HCT116 (cell line): ENCODE measurements around the gene TOP1. TPM values are rescaled to one million over a fixed set of nuclear protein-coding genes. Genes with fewer than 3 reads are reported as not detected.

Experiments
- ATAC-seq: fragments of 200-7000 bp; cut with Tn5 transposase; 2 replicates; pipeline ENCODE4 v1.9.1; 2020; ENCODE audit warnings: mild to moderate bottlenecking, moderate library complexity
- BruUV-seq: library from RNA; stranded (reverse); fragments of 400-500 nt; replicated peaks from 2 replicates; lab custom pipeline; 2021; lab: Mats Ljungman, UMichigan
- CTCF ChIA-PET: fragments of 300-600 bp; sonication (Branson Sonifier 250); formaldehyde crosslinking; loops from one replicate; lab custom pipeline; 2021; ENCODE audit warnings: antibody characterized with exemption; lab: Charles Lee
- POLR2A ChIA-PET: fragments of 300-600, 350-600 bp; sonication (Branson Sonifier 250); formaldehyde crosslinking; loops from one replicate; lab custom pipeline; 2021; ENCODE audit warnings: antibody characterized with exemption; lab: Charles Lee
- RAD21 ChIA-PET, 2 experiments: fragments of 300-600 bp; sonication (Branson Sonifier 250); formaldehyde crosslinking; loops; one replicate each; lab custom pipeline; 2023; ENCODE audit warnings: low total read pairs in 2 of 2; ENCODE audit not compliant: uncharacterized antibody in 2 of 2, unreplicated experiment in 2 of 2, low non-redundant PET in 1 of 2; lab: Charles Lee
- DNase-seq: peaks from one replicate; pipeline ENCODE4 v3.0.0-alpha.2; 2010; ENCODE audit warnings: low read depth, low spot score
- H2AFZ ChIP-seq: fragments of 200-600 bp; shearing (Covaris generic), sonication (generic); 2 replicates; pipeline ENCODE4 v1.6.1; 2017; ENCODE audit warnings: low read depth, mixed run types, mixed read lengths, antibody characterized with exemption, low read length; ENCODE audit not compliant: poor library complexity, severe bottlenecking
- H3K27ac ChIP-seq: 2 replicates; pipeline ENCODE4 v1.5.1; 2012; ENCODE audit warnings: low read depth, low read length
- H3K27me3 ChIP-seq: fragments of 200-600 bp; sonication (generic); 2 replicates; pipeline ENCODE4 v1.6.1; 2016; ENCODE audit warnings: mixed run types, low read length, mixed read lengths; ENCODE audit not compliant: insufficient read depth
- H3K36me3 ChIP-seq, 2 experiments: fragments of 200-500 bp in 1 of 2; fragments of 200-600 bp in 1 of 2; sonication (Bioruptor generic) in 1 of 2; sonication (generic) in 1 of 2; 2 replicates each; pipeline versions ENCODE4 v1.5.1 to v1.6.1; 2014 to 2016; ENCODE audit warnings: low read length in 2 of 2, inconsistent platforms in 1 of 2, mixed read lengths in 1 of 2, mixed run types in 1 of 2; ENCODE audit not compliant: insufficient read depth in 2 of 2, control insufficient read depth in 1 of 2
- H3K4me1 ChIP-seq, 2 experiments: fragments of 200-600 bp in 1 of 2; sonication (generic) in 1 of 2; 2 replicates each; pipeline versions ENCODE4 v1.5.1 to v1.6.1; 2012 to 2017; ENCODE audit warnings: low read length in 2 of 2, inconsistent platforms in 1 of 2, mild to moderate bottlenecking in 1 of 2, mixed read lengths in 1 of 2, mixed run types in 1 of 2, moderate library complexity in 1 of 2; ENCODE audit not compliant: insufficient read depth in 2 of 2, control insufficient read depth in 1 of 2
- H3K4me2 ChIP-seq: fragments of 200-600 bp; sonication (generic); 2 replicates; pipeline ENCODE4 v1.6.1; 2017; ENCODE audit warnings: mixed run types, low read length, mixed read lengths
- H3K4me3 ChIP-seq, 2 experiments: fragments of 200-600 bp in 1 of 2; sonication (generic) in 1 of 2; replicated peaks in 1 of 2; 2 replicates each; pipeline ENCODE4 v1.5.1; 2011 to 2016; ENCODE audit warnings: low read length in 2 of 2, control low read depth in 1 of 2, low read depth in 1 of 2, mild to moderate bottlenecking in 1 of 2, mixed read lengths in 1 of 2, mixed run types in 1 of 2
- H3K79me2 ChIP-seq: fragments of 200-600 bp; sonication (generic); 2 replicates; pipeline ENCODE4 v1.6.1; 2017; ENCODE audit warnings: mild to moderate bottlenecking, mixed run types, low read length, moderate library complexity, mixed read lengths; ENCODE audit not compliant: insufficient read depth
- H3K9ac ChIP-seq: fragments of 200-600 bp; sonication (generic); 2 replicates; pipeline ENCODE4 v1.6.1; 2016; ENCODE audit warnings: low read length, mixed read lengths
- H3K9me2 ChIP-seq: fragments of 200-600 bp; sonication (generic), shearing (Covaris generic); 2 replicates; pipeline ENCODE4 v1.6.1; 2017; ENCODE audit warnings: mixed run types, mild to moderate bottlenecking, moderate library complexity; ENCODE audit not compliant: insufficient read depth
- H3K9me3 ChIP-seq, 2 experiments: fragments of 200-500 bp in 1 of 2; fragments of 200-600 bp in 1 of 2; sonication (Bioruptor generic) in 1 of 2; sonication (generic) in 1 of 2; 2 replicates each; pipeline ENCODE4 v1.6.1; 2014 to 2017; ENCODE audit warnings: low read length in 2 of 2, mixed read lengths in 2 of 2, inconsistent platforms in 1 of 2, low read depth in 1 of 2, mild to moderate bottlenecking in 1 of 2, mixed run types in 1 of 2, moderate library complexity in 1 of 2; ENCODE audit not compliant: control insufficient read depth in 1 of 2, insufficient read depth in 1 of 2
- H4K20me1 ChIP-seq: fragments of 200-600 bp; sonication (generic), shearing (Covaris generic); 2 replicates; pipeline ENCODE4 v1.6.1; 2017; ENCODE audit warnings: mixed run types, mild to moderate bottlenecking, moderate library complexity; ENCODE audit not compliant: insufficient read depth
- CBX3 ChIP-seq: IDR thresholded peaks from 2 replicates; pipeline ENCODE4 v1.6.1; 2012; ENCODE audit warnings: low read depth
- CEBPB ChIP-seq: IDR thresholded peaks from 2 replicates; pipeline ENCODE4 v1.6.1; 2012; ENCODE audit warnings: low read depth
- EGR1 ChIP-seq: IDR thresholded peaks from 2 replicates; pipeline ENCODE4 v1.6.1; 2012; ENCODE audit warnings: low read depth
- ELF1 ChIP-seq: IDR thresholded peaks from 2 replicates; pipeline ENCODE4 v1.6.1; 2012; ENCODE audit warnings: low read depth, borderline replicate concordance
- EZH2 ChIP-seq: fragments of 200-600 bp; sonication (generic); IDR thresholded peaks from 2 replicates; pipeline ENCODE4 v1.6.1; 2017; ENCODE audit warnings: antibody characterized with exemption, mixed run types
- EZH2phosphoT487 ChIP-seq: fragments of 200-600 bp; IDR thresholded peaks from 2 replicates; pipeline ENCODE4 v1.6.1; 2018; ENCODE audit warnings: antibody characterized with exemption, borderline replicate concordance
- FOSL1 ChIP-seq: IDR thresholded peaks from 2 replicates; pipeline ENCODE4 v1.6.1; 2012; ENCODE audit warnings: low read depth
- JUND ChIP-seq: IDR thresholded peaks from 2 replicates; pipeline ENCODE4 v1.6.1; 2012
- POLR2A ChIP-seq: IDR thresholded peaks from 2 replicates; pipeline ENCODE4 v1.7.0; 2011; ENCODE audit warnings: borderline replicate concordance; ENCODE audit not compliant: insufficient read depth, insufficient read length; ENCODE audit errors: extremely low read depth
- RAD21 ChIP-seq: IDR thresholded peaks from 2 replicates; pipeline ENCODE4 v1.6.1; 2012; ENCODE audit warnings: low read depth, mild to moderate bottlenecking
- SIN3A ChIP-seq: IDR thresholded peaks from 2 replicates; pipeline ENCODE4 v1.6.1; 2012; ENCODE audit warnings: low read depth
- SP1 ChIP-seq: IDR thresholded peaks from 2 replicates; pipeline ENCODE4 v1.6.1; 2012; ENCODE audit warnings: low read depth
- TCF7L2 ChIP-seq: IDR thresholded peaks from 2 replicates; pipeline ENCODE4 v1.7.0; 2011; ENCODE audit warnings: borderline replicate concordance, inconsistent platforms; ENCODE audit not compliant: insufficient read depth, insufficient read length; ENCODE audit errors: extremely low read depth
- YY1 ChIP-seq: IDR thresholded peaks from 2 replicates; pipeline ENCODE4 v1.6.1; 2011; ENCODE audit warnings: low read length, low read depth, moderate library complexity, mild to moderate bottlenecking; ENCODE audit not compliant: insufficient replicate concordance; ENCODE audit errors: extremely low read depth
- ZFX ChIP-seq: fragments of 450-650 bp; IDR thresholded peaks from 2 replicates; pipeline ENCODE4 v1.6.1; 2017
- intact Hi-C: fragments of 100-400 bp; cut with micrococcal nuclease; formaldehyde crosslinking; loops from 2 replicates; pipeline ENCODE4 v1.10.0; 2022
- total RNA-seq: library from RNA; stranded (reverse); gene quantifications from one replicate; pipeline ENCODE4 v1.2.1, GENCODE V29; 2021; ENCODE audit not compliant: unreplicated experiment
- TF ChIP-seq, protein P1 (sequence below): IDR thresholded peaks from 2 replicates; pipeline ENCODE4 v1.6.1; 2012
- TF ChIP-seq, protein P2 (sequence below): IDR thresholded peaks from 2 replicates; pipeline ENCODE4 v1.6.1; 2011; ENCODE audit warnings: mild to moderate bottlenecking, low read length, moderate library complexity; ENCODE audit not compliant: insufficient replicate concordance; ENCODE audit errors: extremely low read depth
- TF ChIP-seq, protein P3 (sequence below), 3 experiments: fragments of 200-600 bp in 1 of 3; sonication (generic) in 1 of 3; IDR thresholded peaks in 2 of 3; conservative IDR thresholded peaks in 1 of 3; 2 replicates each; pipeline ENCODE4 v1.5.1; 2012 to 2017; ENCODE audit warnings: low read depth in 2 of 3, low read length in 2 of 3, antibody characterized with exemption in 1 of 3, borderline replicate concordance in 1 of 3, control low read depth in 1 of 3, mild to moderate bottlenecking in 1 of 3, mixed read lengths in 1 of 3, mixed run types in 1 of 3, moderate library complexity in 1 of 3; ENCODE audit not compliant: insufficient read depth in 1 of 3

The TOP1 gene
- total RNA-seq, 1 experiment from 2014 or later = 190 TPM

DNA sequence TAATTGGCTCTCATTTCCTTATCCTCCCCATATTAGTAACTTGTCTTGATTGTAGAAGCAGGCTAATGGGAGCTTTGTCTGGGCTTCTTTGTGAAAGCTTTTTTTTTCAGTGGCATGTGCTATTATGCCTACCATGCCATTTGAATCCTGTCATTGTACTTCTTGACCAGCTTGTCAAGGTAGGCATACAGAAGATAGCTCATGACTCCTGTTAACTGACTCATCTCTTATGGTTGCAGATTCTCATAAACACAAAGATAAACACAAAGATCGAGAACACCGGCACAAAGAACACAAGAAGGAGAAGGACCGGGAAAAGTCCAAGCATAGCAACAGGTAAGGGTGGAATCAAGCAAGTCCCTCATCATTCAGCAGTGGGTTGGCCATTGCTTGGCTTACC is 32.5 kb downstream of the TOP1 start:
- ATAC-seq (no peak), DNase-seq (no peak)
- no peaks in the 10 kb centered on the region for H3K27me3 ChIP-seq
- peaks cover 12% of the 10 kb centered on the region; the same call in 1 of the 2 replicates for H4K20me1 ChIP-seq
- no TSS peak for BruUV-seq
- no peak overlapping the region for H2AFZ ChIP-seq
- CTCF ChIA-PET = interaction anchor here (1.1 to 1.3 kb wide), 2 partner anchors 16 to 70 kb away, joined by 3 read pairs; no protein-coding TSS in a partner anchor
- intact Hi-C loops = no loop called here
- H3K9me3 ChIP-seq = no peaks in the 10 kb centered on the region
- POLR2A ChIA-PET = no interaction called here
- H3K4me2 ChIP-seq = no peak overlapping the region
- TF ChIP-seq TCF7L2 = no peak
- no peak for TF ChIP-seq ELF1
- TF ChIP-seq JUND = no peak
- TF ChIP-seq RAD21 = no peak
- RAD21 ChIA-PET = no interaction called here
- no peaks in the 10 kb centered on the region for H3K9me2 ChIP-seq
- H3K4me3 ChIP-seq = no peak overlapping the region
- peaks cover 100% of the 10 kb centered on the region for H3K79me2 ChIP-seq
- H3K9ac ChIP-seq = no peak overlapping the region
- peaks cover 0 to 17% of the 10 kb centered on the region in 2 experiments; a peak in 2 of 4 replicates for H3K4me1 ChIP-seq
- H3K27ac ChIP-seq = no peak overlapping the region
- peaks cover 11 to 37% of the 10 kb centered on the region in 2 experiments for H3K36me3 ChIP-seq

DNA sequence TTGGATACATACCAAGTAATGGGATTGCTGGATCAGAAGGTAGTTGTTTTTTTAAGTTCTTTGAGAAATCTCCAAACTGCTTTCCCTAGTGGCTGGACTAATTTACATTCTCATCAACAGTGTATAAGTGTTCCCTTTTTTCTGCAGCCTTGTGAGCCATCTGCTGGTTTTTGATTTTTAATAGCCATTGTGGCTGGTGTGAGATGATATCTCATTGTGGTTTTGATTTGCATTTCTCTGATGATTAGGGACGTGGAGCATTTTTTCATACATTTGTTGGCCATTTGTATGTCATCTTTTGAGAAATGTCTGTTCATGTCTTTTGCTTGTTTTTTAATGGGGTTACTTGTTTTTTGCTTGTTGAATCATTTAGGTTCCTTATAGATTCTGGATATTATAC is 34.8 kb downstream of the TOP1 start:
- no peaks in the 10 kb centered on the region for H3K27me3 ChIP-seq
- CTCF ChIA-PET = no interaction called here
- H3K4me2 ChIP-seq = no peak overlapping the region
- H3K9me3 ChIP-seq = no peaks in the 10 kb centered on the region
- RAD21 ChIA-PET = no interaction called here
- peaks cover 15% of the 10 kb centered on the region; the same call in 1 of the 2 replicates for H4K20me1 ChIP-seq
- BruUV-seq = no TSS peak
- H3K4me3 ChIP-seq = no peak overlapping the region
- no peak overlapping the region for H2AFZ ChIP-seq
- POLR2A ChIA-PET = no interaction called here
- intact Hi-C loops = no loop called here
- H3K79me2 ChIP-seq = peaks cover 100% of the 10 kb centered on the region
- no peak for DNase-seq
- peaks cover 0 to 7% of the 10 kb centered on the region in 2 experiments; a peak in 1 of 4 replicates for H3K4me1 ChIP-seq
- no peak overlapping the region for H3K27ac ChIP-seq
- TF ChIP-seq, protein P1, sequence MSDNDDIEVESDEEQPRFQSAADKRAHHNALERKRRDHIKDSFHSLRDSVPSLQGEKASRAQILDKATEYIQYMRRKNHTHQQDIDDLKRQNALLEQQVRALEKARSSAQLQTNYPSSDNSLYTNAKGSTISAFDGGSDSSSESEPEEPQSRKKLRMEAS = no peak
- TF ChIP-seq CBX3 (no peak), EGR1 (no peak), EZH2 (no peak), ELF1 (no peak), JUND (no peak), CEBPB (no peak), SIN3A (no peak), ZFX (no peak), EZH2phosphoT487 (no peak), SP1 (no peak), POLR2A (no peak), RAD21 (no peak), YY1 (no peak), TCF7L2 (no peak), FOSL1 (no peak)
- TF ChIP-seq, protein P2, sequence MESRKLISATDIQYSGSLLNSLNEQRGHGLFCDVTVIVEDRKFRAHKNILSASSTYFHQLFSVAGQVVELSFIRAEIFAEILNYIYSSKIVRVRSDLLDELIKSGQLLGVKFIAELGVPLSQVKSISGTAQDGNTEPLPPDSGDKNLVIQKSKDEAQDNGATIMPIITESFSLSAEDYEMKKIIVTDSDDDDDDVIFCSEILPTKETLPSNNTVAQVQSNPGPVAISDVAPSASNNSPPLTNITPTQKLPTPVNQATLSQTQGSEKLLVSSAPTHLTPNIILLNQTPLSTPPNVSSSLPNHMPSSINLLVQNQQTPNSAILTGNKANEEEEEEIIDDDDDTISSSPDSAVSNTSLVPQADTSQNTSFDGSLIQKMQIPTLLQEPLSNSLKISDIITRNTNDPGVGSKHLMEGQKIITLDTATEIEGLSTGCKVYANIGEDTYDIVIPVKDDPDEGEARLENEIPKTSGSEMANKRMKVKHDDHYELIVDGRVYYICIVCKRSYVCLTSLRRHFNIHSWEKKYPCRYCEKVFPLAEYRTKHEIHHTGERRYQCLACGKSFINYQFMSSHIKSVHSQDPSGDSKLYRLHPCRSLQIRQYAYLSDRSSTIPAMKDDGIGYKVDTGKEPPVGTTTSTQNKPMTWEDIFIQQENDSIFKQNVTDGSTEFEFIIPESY = no peak
- TF ChIP-seq, protein P3, sequence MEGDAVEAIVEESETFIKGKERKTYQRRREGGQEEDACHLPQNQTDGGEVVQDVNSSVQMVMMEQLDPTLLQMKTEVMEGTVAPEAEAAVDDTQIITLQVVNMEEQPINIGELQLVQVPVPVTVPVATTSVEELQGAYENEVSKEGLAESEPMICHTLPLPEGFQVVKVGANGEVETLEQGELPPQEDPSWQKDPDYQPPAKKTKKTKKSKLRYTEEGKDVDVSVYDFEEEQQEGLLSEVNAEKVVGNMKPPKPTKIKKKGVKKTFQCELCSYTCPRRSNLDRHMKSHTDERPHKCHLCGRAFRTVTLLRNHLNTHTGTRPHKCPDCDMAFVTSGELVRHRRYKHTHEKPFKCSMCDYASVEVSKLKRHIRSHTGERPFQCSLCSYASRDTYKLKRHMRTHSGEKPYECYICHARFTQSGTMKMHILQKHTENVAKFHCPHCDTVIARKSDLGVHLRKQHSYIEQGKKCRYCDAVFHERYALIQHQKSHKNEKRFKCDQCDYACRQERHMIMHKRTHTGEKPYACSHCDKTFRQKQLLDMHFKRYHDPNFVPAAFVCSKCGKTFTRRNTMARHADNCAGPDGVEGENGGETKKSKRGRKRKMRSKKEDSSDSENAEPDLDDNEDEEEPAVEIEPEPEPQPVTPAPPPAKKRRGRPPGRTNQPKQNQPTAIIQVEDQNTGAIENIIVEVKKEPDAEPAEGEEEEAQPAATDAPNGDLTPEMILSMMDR (IDR thresholded peaks at IDR 0.05 in 2 of 3, conservative IDR thresholded peaks at IDR 0.05 in 1 of 3; ENCODE audit: borderline replicate concordance in 1 of 3, insufficient read depth in 1 of 3, low read depth in 2 of 3, low read length in 2 of 3) = no peak
- no peak overlapping the region for H3K9ac ChIP-seq
- no peak for ATAC-seq
- H3K9me2 ChIP-seq = no peaks in the 10 kb centered on the region
- H3K36me3 ChIP-seq = peaks cover 14 to 45% of the 10 kb centered on the region in 2 experiments
